GM18951 (cell line): Measurements from ENCODE around the gene SLC6A2.

ENCODE experiments used
- POLR2A ChIP-seq: IDR thresholded peaks from 4 replicates; pipeline ENCODE4 v1.6.1; 2011; ENCODE audit warnings: mild to moderate bottlenecking; ENCODE audit not compliant: insufficient read length, insufficient read depth; ENCODE audit errors: extremely low read depth
- in situ Hi-C: fragments of 300-500 bp; cut with MboI; formaldehyde crosslinking; loops from one replicate; pipeline ENCODE4 v1.12.0; 2022; ENCODE audit warnings: low sequenced_read_pairs, mixed read lengths, inconsistent platforms; ENCODE audit not compliant: unreplicated experiment

The SLC6A2 gene

GRCh38 chr16:55698331-55698730, 42.5 kb downstream of the SLC6A2 start:
- in situ Hi-C loops = no loop called here
- no peak for TF ChIP-seq POLR2A

GRCh38 chr16:55698946-55699345, 43.2 kb downstream of the SLC6A2 start:
- TF ChIP-seq POLR2A = no peak
- in situ Hi-C loops = no loop called here

- no peak for TF ChIP-seq POLR2A
- in situ Hi-C loops = loop anchor here (5.0 to 10.0 kb wide), 2 partner anchors 145 to 232 kb away; no protein-coding TSS in a partner anchor
These were observed 43.8 kb downstream of the SLC6A2 start for GRCh38 chr16:55699616-55700015.

GRCh38 chr16:55700067-55700466, 44.3 kb downstream of the SLC6A2 start:
- no peak for TF ChIP-seq POLR2A
- in situ Hi-C loops = loop anchor here (5.0 to 10.0 kb wide), 2 partner anchors 145 to 233 kb away; no protein-coding TSS in a partner anchor

- in situ Hi-C loops = loop anchor here (5.0 to 10.0 kb wide), 2 partner anchors 144 to 234 kb away; no protein-coding TSS in a partner anchor
- no peak for TF ChIP-seq POLR2A
These were observed 45.2 kb downstream of the SLC6A2 start for GRCh38 chr16:55700961-55701360.

- in situ Hi-C loops = loop anchor here (5.0 to 10.0 kb wide), 2 partner anchors 143 to 234 kb away; no protein-coding TSS in a partner anchor
- TF ChIP-seq POLR2A = no peak
These were observed 45.9 kb downstream of the SLC6A2 start for GRCh38 chr16:55701442-55702319.

- in situ Hi-C loops = loop anchor here (5.0 to 10.0 kb wide), 2 partner anchors 141 to 236 kb away; no protein-coding TSS in a partner anchor
- no peak for TF ChIP-seq POLR2A
These were observed 47.5 kb downstream of the SLC6A2 start for GRCh38 chr16:55703003-55704001.

- in situ Hi-C loops = loop anchor here (10.0 kb wide), 1 partner anchor 138 kb away; no protein-coding TSS in a partner anchor
- no peak for TF ChIP-seq POLR2A
These were observed 51.1 kb downstream of the SLC6A2 start for GRCh38 chr16:55706739-55707384.

- no peak for TF ChIP-seq POLR2A
- in situ Hi-C loops = loop anchor here (10.0 kb wide), 1 partner anchor 135 kb away; no protein-coding TSS in a partner anchor
These were observed 54.0 kb downstream of the SLC6A2 start for GRCh38 chr16:55709801-55710200.

GRCh38 chr16:55710466-55710865, 54.7 kb downstream of the SLC6A2 start:
- no peak for TF ChIP-seq POLR2A
- in situ Hi-C loops = no loop called here

GRCh38 chr16:55711959-55712876, 56.4 kb downstream of the SLC6A2 start:
- in situ Hi-C loops = no loop called here
- TF ChIP-seq POLR2A = no peak
